K562 (cell line): ENCODE data around the gene MAZ. TPM values are rescaled to one million over a fixed set of nuclear protein-coding genes. Genes with fewer than 3 reads are reported as not detected.

Experiments
- CBX1 ChIP-seq: sonication (generic); IDR thresholded peaks from 2 replicates; pipeline ENCODE4 v1.6.1; 2016; ENCODE audit warnings: antibody characterized with exemption, low read depth, mild to moderate bottlenecking
- ETV5 ChIP-seq: sonication (generic); formaldehyde crosslinking; IDR thresholded peaks from 2 replicates; pipeline ENCODE4 v1.4.0; 2020; ENCODE audit warnings: low read depth, mild to moderate bottlenecking, missing genetic modification reagents
- KAT7 ChIP-seq: sonication (generic); formaldehyde crosslinking; IDR thresholded peaks from 2 replicates; pipeline ENCODE4 v1.8.0; 2022; ENCODE audit warnings: missing genetic modification reagents, mild to moderate bottlenecking, borderline replicate concordance
- MCM2 ChIP-seq: fragments of 450-650 bp; IDR thresholded peaks from 2 replicates; pipeline ENCODE4 v1.6.1; 2017; ENCODE audit warnings: low read depth, mild to moderate bottlenecking
- NCOA6 ChIP-seq: fragments of 450-650 bp; IDR thresholded peaks from 2 replicates; pipeline ENCODE4 v1.6.1; 2017; ENCODE audit warnings: mild to moderate bottlenecking
- NR2F6 ChIP-seq: fragments of 450-650 bp; formaldehyde crosslinking; IDR thresholded peaks from 2 replicates; pipeline ENCODE4 v1.4.0; 2020; ENCODE audit warnings: mild to moderate bottlenecking
- OTX1 ChIP-seq: fragments of 450-650 bp; formaldehyde crosslinking; IDR thresholded peaks from 2 replicates; pipeline ENCODE4 v1.4.0; 2022; ENCODE audit warnings: mild to moderate bottlenecking
- RBM14 ChIP-seq: fragments of 200-400 bp; formaldehyde crosslinking; IDR thresholded peaks from 2 replicates; pipeline ENCODE4 v1.6.1; 2018; ENCODE audit warnings: low read depth, mild to moderate bottlenecking, low read length, moderate library complexity, borderline replicate concordance; ENCODE audit not compliant: insufficient read depth
- RBM39 ChIP-seq: fragments of 200-400 bp; formaldehyde crosslinking; optimal IDR thresholded peaks from 2 replicates; pipeline ENCODE3; 2018; ENCODE audit warnings: low read depth, low read length
- RREB1 ChIP-seq: fragments of 250-450 bp; sonication (Bioruptor Pico); IDR thresholded peaks from 2 replicates; pipeline ENCODE4 v1.4.0; 2020
- SAFB ChIP-seq: fragments of 200-400 bp; formaldehyde crosslinking; IDR thresholded peaks from 2 replicates; pipeline ENCODE4 v1.6.1; 2017; ENCODE audit warnings: low read depth, low read length, borderline replicate concordance
- TBL1XR1 ChIP-seq, 2 experiments: IDR thresholded peaks; 2 replicates each; pipeline ENCODE4 v1.6.1; 2012; ENCODE audit warnings: improper control_type of control experiment in 2 of 2, low read length in 2 of 2, mild to moderate bottlenecking in 1 of 2
- TFAM ChIP-seq: fragments of 250-450 bp; sonication (Bioruptor Pico); conservative IDR thresholded peaks from 2 replicates; pipeline ENCODE4 v1.5.0; 2021; ENCODE audit warnings: mild to moderate bottlenecking, moderate library complexity
- ZBTB5 ChIP-seq: fragments of 450-650 bp; IDR thresholded peaks from 2 replicates; pipeline ENCODE4 v1.6.1; 2017; ENCODE audit warnings: antibody characterized with exemption
- polyA plus RNA-seq, 8 experiments: library from polyadenylated mRNA; depleted of rRNA in 4 of 8; stranded (reverse) in 5 of 8; unstranded in 3 of 8; fragments of >200 nt; fragmentation: Nextera tagmentation in 2 of 8; fragmentation: Illumina TruSeq in 1 of 8; extraction: Ambion mirVana in 2 of 8; extraction: Trizol in 1 of 8; gene quantifications; 2 replicates each; pipeline versions ENCODE4 v1.2.1 to v1.2.3, GENCODE V29; 2011 to 2014; ENCODE audit warnings: inconsistent platforms in 1 of 8, missing spikeins in 1 of 8
- total RNA-seq, 7 experiments: library from RNA; depleted of rRNA in 6 of 7; stranded (reverse); fragments of >200 nt in 6 of 7; fragmentation: Illumina TruSeq in 2 of 7; extraction: Trizol in 2 of 7; gene quantifications; 2 replicates each; pipeline versions ENCODE4 v1.2.1 to v1.2.3, GENCODE V29; 2011 to 2021; ENCODE audit warnings: low replicate concordance in 1 of 7
- TF ChIP-seq, protein P1 (sequence below): sonication (generic); IDR thresholded peaks from 2 replicates; pipeline ENCODE4 v1.6.1; 2016

Gene MAZ
- total and polyA plus RNA-seq, 9 of the 15 experiments (the other 6 are each of a cell fraction or from before 2014, with no cell fraction given) = 45.4 to 532 (median 250) TPM

DNA sequence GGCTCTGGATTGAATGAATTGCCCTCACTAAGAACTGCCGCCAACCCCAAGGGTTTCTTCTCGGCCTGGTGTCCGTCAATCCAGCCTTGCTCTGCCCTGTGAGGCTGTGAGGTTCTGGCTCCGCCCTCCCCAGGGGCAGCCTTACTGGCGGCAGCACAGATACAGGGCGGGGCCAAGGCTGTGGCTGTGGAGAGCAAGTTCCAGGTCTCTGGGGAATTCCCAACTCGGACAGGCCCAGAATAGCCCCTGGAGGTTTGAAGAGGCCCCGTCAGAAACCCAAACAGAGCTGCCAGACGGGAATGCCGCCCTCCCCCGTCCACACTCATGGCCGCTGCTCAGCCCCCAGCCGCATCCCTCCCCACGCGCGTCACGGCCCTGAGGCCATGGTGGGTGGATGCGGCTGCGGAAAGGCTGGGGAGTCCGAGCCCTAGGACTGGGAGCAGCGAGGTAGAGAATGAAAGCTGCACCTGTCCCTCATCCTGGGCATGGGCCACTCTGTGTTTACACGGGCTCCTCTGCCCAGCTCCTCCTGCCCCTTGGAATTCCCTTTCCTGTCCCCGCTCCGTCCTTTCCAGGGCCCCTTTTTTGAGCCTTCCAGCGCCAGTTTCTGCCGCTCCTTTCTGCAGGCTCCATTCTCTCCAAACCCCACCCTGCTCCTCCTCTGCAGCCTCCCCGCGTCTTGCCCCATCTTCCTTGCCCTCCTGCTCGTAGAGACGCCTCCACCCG is 5.0 kb downstream of the MAZ start (continued):
- TF ChIP-seq SAFB (peak; percentile 79), MCM2 (no peak), RREB1 (CRISPR knock-in tag) (no peak), RBM39 (peak; percentile 54), TFAM (no peak), RBM14 (no peak), CBX1 (0 out of 2 replicates have a peak, but pooled peaks have one; percentile 51), TBL1XR1 (IDR thresholded peaks at IDR 0.05; ENCODE audit: low read length in 2 of 2) (no peak), KAT7 (no peak; the same call in 1 of the 2 replicates), NCOA6 (no peak), ZBTB5 (no peak), NR2F6 (CRISPR knock-in tag) (no peak), OTX1 (CRISPR knock-in tag) (no peak), ETV5 (CRISPR knock-in tag) (no peak)
- TF ChIP-seq, protein P1, sequence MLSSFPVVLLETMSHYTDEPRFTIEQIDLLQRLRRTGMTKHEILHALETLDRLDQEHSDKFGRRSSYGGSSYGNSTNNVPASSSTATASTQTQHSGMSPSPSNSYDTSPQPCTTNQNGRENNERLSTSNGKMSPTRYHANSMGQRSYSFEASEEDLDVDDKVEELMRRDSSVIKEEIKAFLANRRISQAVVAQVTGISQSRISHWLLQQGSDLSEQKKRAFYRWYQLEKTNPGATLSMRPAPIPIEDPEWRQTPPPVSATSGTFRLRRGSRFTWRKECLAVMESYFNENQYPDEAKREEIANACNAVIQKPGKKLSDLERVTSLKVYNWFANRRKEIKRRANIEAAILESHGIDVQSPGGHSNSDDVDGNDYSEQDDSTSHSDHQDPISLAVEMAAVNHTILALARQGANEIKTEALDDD = no peak
